GM21528 (cell line): ENCODE data around the gene DPYD.

ENCODE experiments used
- ATAC-seq: cut with Tn5 transposase; IDR thresholded peaks from one replicate; pipeline ENCODE4 v1.9.1; 2021; ENCODE audit warnings: mild to moderate bottlenecking, moderate library complexity; ENCODE audit not compliant: unreplicated experiment, low FRiP score

The DPYD gene

DNA sequence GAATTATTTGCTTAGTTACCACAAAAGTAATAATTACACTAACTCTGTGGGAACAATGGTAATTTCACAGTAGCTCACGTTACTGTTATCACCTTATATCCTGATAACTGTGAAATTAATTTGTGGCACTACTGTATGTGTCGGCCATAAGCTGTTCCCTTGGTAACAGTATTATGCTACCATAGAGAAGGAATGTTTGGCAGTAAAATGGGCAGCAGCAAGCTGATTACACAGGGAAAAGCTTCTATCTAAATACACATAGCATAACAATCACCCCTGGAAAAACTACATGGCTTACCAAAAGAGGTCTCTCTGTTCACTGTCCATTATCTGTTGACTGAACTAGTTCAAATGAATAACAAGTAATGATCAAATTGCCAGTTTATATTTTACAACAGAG lies 124.1 kb downstream of the DPYD start:
- no peak for ATAC-seq

DNA sequence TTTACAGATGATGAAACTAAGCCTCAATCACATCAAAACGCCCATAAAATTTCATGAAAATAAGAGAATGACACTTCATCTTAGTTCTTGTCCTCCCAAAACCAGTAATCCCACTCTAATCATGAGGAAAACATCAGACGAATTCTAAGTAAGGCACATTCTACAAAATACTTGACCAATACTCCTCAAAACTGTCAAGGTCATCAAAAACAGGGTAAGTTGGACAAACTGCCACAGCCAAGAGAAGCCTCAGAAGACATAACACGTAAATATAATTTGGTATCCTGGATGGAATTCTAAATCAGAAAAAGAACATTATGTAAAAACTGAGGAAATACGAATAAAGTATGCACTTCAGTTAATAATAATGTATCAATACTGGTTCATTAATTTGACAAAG lies 128.2 kb downstream of the DPYD start:
- ATAC-seq = no peak

DNA sequence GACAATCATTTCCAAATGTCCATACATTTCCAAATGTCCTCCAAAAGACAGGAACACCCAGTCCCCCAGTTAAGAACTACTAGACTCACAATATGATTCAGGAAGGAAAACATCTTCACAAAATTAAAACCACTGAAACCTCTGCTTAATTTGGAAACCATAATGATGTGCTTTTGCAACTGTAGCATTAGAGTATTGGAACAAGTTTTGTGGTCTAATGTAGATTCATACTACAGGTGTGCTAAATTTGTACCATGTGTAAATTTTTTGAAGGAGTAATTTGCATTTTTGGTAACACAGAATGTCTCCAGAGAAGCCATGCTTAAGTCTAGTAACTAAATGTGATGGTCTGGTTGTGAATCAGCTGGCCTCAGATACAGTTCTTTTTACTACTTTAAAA lies 129.6 kb downstream of the DPYD start:
- peak; percentile 88 for ATAC-seq

DNA sequence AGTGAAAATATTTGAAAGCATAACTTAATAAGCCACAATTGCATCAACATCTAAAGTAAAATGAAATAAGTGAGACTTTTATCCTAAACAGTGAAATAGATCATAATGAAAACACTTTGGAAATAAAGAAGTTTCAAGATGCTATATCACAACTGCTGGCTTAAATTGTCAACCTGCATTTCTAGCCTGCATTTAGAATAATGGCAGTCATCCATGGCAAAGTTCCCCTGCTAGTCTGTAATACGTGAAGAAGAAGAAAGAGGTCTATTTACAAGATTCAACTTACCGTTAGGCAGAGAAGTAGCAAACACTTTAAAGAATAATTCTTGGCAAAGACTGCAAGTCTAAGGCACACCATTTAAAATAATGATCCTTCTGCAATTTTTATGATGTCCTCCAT lies 133.6 kb downstream of the DPYD start:
- ATAC-seq = no peak

DNA sequence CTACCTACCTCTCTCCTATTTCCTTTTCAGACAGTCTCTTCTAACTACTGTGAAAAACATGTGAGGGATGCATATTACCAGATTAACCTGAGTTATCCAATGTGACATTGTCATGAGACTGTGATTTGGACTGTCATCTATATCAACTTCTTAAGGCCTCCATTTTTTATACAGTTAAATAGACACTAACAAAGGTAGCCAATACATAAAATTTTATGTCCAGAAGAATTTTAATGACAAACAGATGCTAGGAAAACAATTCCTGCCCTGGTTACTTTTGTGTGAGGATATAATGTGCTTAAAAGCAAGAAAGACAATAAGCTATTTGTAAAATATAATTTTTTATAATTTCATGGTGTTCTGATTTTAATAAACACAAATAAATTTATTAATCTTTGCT lies 136.2 kb downstream of the DPYD start:
- no peak for ATAC-seq

DNA sequence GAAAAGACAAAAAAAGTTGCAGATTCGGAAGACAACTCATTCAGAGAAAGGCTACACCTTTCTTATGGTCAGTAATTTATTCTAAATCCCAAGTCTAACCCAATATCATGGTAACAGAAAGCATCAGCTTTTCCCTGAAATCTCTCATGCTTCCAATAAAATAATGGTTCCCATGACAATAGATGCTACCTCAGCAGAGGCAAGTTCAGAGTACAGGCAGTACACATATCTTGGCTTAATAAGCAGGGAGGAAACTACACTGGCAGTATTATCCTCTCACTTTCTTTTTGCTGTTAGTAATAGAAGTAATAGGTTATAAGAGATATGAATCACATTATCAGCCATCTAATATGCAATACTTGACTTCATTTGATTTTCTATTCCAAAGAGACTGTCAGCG lies 137.1 kb downstream of the DPYD start:
- ATAC-seq = no peak

DNA sequence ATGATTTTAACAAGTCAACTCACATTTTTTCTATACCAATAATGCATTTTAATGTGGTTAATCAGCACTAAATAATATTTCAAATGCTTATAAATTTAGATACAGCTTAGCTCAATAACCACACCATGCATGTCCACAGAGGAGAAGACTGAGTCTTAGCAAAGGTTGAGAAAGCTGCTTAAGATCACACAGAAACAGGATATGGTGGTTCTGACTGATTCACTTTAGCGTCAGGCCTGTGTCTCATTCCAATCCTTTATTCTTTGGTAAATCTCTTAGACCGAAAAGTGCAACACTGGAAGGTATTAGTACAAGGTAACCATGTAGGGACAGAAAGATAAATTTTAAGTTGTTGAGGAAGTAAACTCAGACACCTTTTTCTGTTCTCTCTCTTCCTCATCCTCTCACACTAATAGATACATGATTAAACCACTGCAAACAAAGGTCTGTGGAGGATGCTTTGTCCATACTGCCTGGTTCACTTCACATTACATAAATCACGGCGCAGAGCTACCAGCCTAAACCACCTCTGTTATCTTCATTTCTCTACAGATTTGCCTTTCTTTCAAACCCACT lies 139.0 kb downstream of the DPYD start:
- peak; percentile 62 for ATAC-seq

DNA sequence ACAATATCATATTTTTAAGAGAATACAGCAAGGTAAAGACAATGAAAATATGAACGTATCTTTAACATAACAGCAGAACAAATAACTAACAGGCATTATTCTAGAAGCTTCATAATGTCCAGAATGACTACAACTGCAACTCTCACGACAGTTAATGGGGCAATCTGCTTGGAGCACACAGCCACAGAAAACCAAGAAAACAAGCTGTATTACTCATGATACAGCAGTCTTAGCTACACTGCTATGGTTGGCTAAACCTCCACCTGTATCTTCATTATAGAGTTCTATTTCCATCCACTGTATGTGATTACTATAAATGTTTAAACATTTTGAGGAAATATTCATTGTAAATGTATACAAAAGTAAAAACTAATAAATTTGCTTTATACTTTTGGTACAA lies 139.9 kb downstream of the DPYD start:
- ATAC-seq = no peak

DNA sequence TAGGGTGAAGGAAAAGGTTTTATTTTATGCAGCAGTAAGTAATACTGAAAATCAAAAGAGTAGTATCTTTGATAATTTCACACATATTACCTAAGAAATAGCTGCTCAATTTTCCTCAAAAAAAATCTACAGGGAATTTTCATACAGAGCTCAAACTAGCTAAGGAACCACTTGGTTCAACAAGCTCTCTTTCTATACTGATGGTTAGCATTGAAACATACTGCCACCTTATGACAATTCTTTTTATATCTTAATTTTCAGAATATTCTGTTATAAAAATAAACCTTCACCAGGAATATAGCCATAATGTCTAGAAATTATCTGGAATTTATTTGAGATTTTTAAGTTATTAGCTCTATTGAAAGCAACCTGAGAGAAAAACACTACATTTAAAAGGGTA lies 142.1 kb downstream of the DPYD start:
- no peak for ATAC-seq

DNA sequence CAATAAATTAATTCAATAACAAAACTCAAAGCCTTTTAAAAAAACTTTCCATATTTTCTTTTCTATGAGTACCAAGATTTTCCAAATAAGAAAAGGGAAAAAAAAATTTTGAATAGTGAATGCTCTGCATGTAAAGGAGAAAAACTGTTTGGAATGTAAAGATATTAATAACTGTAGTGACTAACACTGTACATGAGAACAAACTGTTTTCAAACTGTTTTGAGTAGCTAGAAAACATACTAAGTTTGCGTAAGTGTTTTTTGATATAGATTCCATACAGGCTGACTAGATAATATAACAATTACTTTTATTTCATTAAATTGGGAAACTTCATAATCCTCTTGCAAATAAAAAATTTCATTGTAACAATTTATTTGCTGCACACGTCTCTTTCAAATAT lies 150.5 kb downstream of the DPYD start:
- no peak for ATAC-seq

DNA sequence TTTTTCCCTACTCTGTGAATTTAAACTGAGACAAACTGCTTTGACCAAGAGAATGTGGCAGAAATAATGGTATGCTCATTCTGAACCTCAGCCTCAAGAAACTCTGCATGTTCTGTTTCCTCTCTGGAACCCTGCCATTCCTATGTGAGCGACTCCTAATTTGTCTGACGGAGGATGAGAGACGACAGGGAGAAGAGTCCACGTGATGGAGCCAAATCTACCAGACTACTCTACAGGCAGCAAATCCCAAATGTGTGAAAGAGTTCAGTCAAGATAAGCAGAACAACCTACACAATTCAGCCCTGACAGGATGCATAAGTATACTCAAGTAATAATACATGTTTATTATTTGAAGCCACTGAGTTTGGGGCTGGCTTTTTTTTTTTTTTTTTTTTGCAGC lies 153.5 kb downstream of the DPYD start:
- no peak for ATAC-seq

DNA sequence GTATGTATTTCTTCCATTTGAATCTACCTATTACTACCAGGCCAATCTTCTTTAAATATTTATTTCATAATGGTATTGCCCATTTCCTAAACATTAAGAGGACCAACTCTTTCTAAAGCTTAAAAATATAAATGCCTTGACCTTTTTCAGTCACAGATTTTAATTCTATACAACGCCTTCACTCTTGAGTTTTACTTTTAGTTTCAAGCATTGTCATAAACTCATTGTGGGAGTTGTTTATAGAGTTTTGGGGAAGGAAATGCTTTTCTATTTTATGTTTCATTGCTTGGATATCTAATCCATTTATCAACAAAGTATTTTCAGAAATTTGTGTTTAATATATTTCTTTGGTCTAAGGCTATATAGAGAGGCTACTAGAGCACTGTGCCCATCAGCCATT lies 155.8 kb downstream of the DPYD start:
- ATAC-seq = no peak

DNA sequence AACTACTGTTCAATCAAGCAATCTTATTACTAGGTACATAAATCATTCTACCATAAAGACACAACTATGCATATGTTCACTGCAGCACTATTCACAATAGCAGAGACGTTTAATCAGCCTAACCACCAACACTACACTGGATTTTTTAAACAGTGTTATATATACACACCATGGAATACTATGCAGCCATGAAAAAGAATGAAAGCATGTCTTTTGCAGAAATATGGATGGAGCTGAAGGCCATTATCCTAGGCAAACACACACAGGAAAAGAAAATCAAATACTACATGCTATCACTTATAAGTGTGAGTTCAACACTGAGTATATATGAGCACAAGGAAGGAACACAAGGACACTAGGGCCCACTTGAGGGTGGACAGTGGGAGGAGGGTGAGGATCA lies 159.2 kb downstream of the DPYD start:
- no peak for ATAC-seq

DNA sequence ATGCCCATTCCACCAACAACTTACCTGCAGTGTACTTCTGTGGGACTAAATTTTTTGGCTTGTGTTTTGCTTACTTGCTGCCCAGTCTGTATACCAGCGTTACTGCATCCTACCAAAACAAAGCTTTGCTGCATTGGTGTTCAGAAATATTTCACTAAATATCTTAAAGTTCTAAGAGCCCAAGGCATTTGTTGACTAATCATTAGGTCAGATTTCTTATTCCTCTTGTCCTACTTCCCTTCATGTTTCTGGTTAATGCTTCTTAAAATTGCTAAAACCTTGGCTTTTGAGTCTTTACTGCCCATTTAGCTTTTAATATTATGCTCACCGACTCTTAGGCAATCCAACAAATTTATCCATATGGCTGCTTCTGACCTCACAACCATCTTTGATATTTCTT lies 161.8 kb downstream of the DPYD start:
- ATAC-seq = no peak

DNA sequence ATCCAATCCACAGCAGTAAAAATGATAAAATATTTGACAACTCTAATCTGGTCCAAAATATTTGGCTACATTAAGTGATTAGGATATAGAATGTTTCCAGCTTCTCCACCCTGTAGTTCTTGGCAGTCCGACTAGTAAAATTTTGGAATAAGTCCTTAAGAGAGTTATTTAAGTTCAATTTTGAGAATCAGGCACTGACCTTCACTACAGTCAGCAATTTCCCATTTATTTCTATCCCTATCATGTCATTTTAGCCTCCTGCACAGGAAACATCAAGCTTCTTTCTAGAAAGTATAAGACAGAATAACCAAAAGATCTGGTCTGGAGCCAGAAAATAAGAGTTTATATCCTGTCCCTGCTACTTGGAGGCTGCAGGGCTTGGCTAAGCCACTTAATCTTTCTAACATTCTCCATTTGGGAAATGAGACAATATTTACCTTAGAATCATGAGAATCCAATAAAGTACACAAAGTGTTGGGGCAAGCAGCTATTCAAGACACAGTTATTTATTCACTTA lies 162.2 kb downstream of the DPYD start:
- ATAC-seq = no peak

DNA sequence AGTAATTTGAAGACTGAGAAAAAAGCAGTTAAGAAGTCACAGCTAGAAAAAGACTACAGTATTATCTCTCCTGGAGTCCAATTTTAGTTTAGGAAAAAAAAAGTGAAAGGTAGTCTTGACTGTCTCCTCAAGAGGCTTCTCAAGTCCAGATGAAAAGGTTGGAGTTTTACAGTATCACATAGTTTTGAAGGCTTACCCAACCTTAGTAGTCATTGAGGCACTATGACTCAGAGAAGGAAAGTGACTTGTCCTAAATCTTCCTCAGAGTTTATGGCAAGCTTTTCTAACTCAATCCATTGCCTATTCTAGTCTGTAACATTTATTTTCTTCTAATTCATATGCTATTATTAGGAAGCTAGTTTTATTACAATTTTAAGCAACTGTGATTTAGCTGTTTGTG lies 174.9 kb downstream of the DPYD start:
- ATAC-seq = no peak

DNA sequence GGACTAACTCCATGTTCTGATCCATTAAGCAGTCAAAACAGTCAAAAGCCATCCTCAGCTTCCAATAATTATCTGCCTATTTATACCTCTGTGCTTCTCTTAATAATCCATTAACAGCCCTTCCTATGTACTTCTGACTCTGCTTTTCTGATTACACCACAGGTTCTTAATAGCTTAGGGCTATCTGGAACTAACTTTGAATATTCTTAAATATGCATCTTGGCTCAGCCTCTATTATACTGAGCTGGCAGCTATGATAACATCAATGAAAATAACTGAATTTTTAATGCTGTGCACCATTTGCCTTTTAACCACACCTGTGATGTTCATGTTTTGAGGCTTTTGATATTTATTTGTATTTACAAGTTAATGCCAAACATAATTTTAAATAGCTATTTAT lies 175.9 kb downstream of the DPYD start:
- no peak for ATAC-seq

DNA sequence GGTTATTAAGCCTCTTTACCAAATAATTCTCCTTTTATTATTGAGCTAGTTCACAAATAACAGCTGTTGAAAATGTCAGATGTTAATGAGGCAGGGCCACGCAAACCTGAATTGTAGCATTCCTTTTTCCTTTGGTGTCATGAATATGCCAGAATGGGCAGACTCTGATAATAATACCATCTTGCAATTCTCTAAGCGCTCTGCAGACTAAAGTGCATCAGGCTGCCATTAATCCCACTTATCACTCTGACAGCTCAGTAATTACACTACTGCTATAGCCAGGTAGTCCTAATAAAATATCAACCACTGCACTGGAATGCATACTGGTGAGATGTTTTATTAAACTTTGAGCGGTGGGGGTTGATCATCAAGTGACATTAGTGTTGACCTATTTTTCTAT lies 177.7 kb downstream of the DPYD start:
- no peak for ATAC-seq

DNA sequence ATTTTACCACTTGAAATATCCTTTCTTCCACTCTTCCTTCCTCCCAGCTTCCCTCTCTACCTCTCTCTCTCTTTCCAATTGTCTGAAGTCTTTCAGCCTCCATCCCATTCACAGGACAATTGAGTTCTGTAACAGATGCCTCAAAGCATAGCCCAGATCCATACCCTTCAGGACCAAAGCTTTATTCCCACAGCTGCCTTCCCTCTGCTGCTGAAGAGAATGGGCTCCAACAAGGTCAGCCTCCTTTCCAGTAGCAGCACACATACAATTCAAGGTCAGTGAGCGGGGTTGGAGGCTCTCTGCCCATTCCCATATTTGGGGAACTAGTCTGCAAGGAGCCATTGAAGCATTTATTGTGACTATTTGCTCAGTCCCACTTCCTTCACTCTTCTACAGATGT lies 179.9 kb downstream of the DPYD start:
- ATAC-seq = no peak

DNA sequence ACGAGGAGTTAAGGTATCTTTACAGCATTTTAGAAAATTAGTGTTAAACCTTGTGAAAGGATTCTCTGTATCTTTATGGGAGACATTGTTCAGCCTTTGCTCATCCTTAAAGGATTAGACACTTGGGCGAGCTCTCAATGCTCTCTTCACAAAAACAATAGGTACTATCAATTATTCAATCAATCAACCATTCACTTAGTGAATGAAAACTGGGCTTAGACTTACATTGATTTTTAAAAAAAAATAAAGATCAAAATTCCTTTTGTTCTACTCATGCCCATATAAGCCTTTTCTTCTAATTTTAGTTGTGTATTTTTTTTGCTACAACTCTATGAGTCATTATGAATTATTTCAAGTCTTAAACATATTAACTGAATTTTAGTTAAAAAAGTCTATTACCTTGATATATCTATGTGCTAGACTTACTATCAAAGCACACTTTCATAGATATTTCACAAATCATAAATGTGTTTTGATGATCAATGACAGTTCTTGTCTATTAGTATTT lies 181.2 kb downstream of the DPYD start:
- no peak for ATAC-seq

DNA sequence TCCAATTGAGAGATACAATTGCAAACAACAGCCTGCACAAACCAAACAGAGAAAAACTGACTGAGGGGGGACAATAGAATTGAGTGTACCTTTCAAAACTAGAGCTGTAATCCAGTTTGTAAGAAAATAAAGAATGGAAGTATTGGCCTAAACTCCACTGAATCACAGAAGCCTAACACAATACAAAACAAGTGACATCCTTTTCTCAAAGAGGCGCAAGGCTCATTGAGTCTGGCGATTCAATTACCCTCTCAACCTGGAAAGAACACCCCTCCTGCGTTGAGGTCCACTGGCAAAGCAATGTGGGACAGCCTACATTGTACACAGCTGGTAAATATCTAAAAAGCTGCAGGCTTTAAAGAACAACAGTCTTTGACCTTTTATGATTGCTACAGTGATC lies 182.6 kb downstream of the DPYD start:
- ATAC-seq = no peak

DNA sequence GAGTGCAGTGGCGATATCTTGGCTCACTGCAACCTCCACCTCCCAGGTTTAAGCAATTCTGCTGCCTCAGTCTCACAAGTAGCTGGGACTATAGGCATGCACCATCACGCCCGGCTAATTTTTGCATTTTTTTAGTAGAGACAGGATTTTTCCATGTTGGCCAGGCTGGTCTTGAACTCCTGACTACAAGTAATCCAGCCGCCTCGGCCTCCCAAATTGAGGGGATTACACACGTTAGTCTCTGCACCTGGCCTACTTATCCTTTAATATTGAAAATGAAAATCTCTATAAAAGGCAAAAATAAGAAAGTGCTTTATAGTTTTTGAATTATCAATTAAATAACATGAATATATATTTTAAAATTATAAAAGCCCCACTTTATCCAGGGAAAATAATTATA lies 190.6 kb downstream of the DPYD start:
- ATAC-seq = no peak

DNA sequence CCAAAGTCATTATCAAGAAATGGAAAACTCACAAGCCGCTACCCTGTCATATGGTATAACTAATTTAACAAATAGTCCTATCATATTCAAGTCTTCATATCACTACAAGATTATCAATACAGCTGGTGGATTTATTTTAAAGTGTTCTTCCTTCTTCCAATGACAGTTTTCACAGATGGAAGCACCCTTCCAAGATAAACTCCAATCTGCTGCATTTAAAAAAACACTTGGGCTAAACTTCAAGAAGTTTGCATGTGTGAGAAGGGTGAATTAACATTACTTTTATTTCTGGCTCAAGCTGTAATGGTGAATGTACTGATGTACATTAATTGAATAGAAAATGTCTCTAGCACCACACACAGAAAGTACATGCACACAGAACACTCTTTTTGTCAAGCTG lies 192.4 kb downstream of the DPYD start:
- ATAC-seq = no peak
